ENCODE data around the gene CACTIN.
"Not testable (repeated sequence)": the region's sequence is repeated elsewhere in the genome, so short reads cannot be mapped to it uniquely, and the experiment has no call there.

CACTIN gene

DNA sequence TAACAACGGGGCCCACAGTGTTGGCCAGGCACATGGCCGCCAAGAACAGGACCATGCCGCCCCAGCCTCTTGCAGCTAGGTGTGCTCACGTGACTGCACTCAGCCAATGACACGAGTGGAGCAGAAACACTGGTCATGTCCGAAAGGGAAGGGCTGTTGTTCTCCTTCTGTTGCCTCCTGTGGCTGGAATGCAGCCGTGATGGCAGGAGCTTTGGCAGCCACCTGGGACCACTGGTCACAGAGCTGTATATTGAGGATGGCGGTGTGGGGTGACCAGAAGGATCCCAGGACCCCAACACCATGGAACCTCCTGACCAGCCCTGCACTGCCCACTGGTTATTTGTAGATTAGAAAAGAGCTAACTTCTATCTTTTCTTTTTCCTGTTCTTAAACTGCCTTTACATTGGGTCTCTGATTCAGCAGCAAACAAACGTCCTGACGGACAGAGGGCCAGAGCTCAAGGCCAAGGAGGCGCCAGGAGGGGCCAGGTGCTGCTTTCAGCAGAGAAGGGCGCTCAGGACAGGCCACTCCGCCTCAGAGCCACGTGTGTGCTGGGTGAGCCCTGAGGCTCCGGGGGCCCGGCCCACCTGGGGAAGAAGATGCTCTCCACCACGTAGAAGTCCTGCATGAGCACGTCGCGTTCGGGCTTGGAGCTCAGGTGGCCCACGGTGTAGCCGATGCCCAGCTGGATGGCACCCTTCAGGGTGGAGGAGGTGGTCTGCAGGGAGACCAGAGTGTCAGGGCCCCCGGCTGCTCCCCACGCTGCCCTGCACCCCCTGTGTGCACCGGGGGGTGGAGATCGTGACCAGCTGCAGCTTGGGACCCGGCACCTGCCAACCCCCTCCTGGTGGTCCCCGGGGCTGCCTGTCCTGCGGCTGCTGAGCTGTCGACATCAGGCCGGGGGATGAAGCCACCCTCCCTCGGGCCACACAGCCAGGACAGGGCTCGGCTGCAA, 35.0 kb upstream of the CACTIN start:
- no peak for DNase-seq

GRCh38 chr19:3660493-3661219, 34.1 kb upstream of the CACTIN start:
- DNase-seq, result no peak

DNA sequence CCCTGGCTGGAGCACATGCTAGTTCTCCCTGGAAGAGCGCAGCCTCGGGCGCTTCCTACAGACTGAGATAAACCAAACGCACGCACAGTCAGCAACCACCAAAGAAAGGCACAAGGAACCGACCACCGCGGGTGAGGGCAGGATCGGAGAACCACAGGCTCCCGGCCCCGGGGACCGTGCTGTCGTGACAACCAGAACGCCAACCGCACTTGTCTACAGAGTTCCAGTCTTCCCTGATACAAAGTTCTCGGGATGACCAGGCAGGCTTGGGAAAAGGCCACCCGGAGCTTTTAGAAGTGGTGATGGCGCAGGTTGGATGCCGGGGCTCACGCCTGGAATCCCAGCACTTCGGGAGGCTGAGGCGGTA, 33.1 kb upstream of the CACTIN start:
- DNase-seq, result no peak

DNA sequence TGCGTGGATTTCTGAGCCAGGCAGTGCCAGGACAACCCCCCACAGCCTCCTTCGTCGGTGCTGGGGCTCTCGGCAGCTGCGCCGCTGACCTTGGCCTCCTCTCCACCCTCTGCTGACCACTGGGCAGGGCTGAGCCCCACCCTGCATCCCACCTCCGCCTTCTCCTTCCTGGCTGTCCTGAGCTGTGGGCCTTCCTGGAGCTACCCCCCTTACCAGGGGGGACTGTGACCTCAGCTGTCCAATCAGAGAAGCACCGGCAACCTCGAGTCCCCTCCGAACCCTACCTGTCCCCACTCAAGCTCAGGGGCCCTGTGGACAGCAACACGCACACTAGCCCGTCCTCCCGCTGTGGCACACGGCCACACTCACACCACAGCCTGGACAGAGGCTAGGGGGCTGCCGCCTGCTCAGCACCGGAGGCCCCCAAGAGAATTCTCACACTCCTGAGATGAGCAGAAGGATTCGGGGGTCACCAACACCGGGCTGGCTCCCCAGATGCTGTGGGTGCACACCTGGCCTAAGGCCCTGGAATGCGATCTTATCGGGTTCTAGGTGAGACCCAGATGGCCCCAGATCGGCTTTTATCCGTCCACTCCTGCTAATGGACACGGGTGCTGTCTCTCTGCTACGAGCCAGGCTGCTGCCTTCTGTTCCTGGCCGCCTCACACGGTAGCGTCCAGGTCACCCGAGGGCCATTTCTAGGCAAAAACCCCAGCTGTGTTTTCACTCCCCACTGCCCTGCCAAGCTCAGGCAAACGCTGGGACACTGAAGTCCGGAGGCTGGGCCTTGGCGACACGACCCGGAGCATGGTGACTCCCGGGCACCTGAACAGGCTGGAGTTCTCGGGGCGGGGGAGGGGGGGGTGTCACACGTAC, 32.5 kb upstream of the CACTIN start:
- DNase-seq, result no peak

DNA sequence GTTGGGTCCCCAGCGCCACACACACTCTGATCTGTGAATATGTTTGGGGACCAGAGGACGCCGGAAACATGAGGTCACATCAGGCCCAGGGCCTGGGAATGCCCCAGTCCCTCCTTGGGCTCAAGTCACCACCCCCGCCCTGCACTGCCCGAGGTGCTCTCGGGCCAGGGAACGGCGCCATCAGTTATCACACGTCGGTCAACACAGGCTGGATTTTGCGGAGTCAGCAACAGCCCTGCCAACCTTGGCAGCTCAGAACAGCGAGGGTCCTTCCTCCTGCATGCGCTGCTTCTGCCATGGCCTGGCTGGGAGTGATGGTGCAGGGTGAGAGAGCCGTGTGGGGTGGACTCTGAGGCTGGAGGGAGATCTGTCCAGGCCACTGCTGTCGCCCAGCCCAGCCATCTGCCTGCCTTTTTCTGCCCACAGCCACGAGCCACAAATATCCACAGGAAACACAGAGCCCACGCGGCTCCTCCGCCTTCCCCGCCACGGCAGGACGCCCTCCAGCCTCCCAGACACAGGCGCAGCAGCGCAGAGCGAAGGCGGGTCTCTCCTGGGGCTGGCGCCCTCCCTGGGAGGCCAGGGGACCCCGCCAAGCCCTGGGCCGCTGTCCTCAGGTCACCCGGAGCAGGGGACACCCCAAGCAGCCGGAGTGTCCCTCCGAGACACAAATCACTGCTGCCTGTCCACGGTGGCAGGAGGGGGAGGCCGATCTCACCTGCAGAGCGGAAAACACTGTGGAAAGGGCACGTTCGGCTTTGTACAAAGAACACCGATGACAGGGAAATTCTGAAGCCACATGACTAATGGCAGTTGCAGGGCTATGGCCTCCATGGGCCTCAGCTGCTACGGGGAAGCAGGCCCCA, 31.6 kb upstream of the CACTIN start:
- DNase-seq, result no peak

GRCh38 chr19:3657395-3657769, 30.8 kb upstream of the CACTIN start:
- no peak for DNase-seq

GRCh38 chr19:3656747-3657394, 30.3 kb upstream of the CACTIN start:
- no peak for DNase-seq

DNA sequence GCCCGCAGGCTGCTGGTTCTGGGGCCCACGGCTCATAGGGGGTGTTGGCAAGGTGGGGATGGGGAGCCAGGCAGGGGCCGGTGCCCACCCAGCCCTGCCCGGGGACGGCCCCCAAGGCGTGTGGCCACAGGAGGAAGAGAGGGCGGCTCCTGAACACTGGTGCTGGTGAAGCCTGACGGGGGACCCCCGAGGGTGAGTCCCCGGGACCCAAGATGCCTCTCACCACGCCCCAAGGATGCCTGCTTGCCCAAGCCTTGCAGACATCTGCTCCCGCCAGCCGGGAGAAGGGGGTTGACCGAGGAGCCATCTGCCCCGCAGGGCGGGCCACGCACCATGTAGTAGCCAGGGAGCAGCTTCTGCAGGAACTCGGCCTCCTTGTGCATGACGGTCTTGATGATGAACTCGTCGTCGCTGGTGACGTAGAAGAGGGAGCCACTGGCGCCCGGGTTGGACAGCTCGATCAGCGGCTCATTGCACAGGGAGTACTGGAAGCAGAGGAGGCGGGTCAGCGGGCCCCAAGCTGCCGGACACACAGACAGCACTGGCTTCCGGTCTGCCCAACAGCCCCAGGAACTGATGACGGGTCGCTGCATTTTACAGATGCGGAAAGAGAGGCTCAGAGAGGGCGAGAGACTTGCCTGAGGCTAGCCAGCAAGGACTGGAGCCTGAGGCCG, 29.6 kb upstream of the CACTIN start:
- no peak for DNase-seq

DNA sequence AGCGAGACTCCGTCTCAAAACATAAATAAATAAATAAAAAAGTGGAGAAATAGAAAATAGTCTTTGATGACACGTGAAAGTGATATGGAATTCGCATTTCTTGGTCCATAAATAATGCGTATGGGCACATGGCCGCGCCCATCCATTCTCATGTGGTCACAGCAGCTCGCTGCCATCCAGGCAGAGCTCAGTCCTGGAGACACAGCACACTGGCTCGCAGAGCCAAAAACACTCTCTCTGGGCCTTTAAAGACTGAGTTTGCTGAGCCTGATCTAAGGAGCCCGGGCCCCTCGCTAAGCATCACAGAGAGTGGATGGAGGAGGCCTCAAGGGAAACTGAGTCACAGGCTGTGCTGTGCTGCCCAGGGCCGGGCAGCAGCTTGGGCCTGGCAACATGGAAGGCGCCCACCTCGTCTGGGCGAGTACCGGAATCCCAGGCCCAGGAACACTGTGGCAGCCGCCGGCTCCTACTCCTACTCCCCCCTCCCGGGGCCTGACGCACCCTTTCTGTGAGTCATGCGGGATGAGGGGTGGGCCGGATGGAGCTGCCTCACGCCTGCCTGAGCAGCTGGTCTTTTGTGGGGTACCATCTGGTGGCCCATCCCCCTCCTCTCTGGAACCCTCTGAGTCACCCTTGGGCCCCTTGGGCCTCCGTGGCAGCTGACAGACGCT, 28.9 kb upstream of the CACTIN start:
- DNase-seq, result peak; percentile 26

- peak; percentile 42 for DNase-seq
These were observed 27.4 kb upstream of the CACTIN start for GRCh38 chr19:3653865-3654513.

- no peak for DNase-seq
These were observed 26.6 kb upstream of the CACTIN start for GRCh38 chr19:3653081-3653795.

DNA sequence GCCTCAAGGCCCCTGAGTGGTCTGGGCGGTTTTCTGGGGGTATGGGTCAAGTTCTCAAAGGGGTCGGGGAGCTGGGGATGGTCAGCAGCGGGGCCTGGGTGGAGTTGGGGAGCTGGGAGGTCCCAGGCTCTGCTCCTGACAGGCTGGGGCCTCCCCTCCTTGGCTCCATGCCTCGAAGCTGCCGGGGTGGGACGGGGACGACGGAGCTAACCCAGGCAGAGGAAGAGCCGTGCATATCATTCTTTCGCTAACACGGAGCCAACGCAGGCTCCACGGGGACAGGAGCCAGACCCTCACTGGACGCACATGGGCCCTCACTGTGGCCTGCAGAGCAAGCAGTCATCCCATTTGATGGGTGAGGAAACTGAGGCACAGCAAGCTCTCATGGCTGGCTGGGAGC, 25.8 kb upstream of the CACTIN start:
- no peak for DNase-seq

- DNase-seq, result no peak
These were observed 25.1 kb upstream of the CACTIN start for GRCh38 chr19:3651684-3652083.

DNA sequence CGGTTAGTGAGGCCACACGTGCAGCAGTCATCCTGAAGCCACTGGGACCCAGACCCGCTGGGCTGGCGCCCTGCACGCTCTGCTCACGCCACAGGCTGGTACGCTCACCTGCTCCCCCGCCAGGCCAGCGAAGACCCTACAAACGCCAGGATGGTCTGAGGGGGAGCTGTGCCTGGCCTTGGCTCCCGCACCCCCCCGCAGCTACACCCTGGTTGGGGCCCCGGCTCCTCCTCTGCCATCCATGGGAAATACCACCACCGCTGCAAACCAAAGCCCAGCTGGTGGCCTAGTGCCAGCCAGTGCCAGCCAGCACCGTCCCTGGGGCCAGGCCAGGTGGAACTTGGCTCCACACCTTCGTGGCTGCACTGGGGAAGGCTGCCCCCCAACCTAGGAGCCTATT, 23.3 kb upstream of the CACTIN start:
- no peak for DNase-seq

GRCh38 chr19:3648037-3648905, 21.7 kb upstream of the CACTIN start:
- no peak for DNase-seq

GRCh38 chr19:3647102-3647501, 20.5 kb upstream of the CACTIN start:
- not testable (repeated sequence) for DNase-seq

DNA sequence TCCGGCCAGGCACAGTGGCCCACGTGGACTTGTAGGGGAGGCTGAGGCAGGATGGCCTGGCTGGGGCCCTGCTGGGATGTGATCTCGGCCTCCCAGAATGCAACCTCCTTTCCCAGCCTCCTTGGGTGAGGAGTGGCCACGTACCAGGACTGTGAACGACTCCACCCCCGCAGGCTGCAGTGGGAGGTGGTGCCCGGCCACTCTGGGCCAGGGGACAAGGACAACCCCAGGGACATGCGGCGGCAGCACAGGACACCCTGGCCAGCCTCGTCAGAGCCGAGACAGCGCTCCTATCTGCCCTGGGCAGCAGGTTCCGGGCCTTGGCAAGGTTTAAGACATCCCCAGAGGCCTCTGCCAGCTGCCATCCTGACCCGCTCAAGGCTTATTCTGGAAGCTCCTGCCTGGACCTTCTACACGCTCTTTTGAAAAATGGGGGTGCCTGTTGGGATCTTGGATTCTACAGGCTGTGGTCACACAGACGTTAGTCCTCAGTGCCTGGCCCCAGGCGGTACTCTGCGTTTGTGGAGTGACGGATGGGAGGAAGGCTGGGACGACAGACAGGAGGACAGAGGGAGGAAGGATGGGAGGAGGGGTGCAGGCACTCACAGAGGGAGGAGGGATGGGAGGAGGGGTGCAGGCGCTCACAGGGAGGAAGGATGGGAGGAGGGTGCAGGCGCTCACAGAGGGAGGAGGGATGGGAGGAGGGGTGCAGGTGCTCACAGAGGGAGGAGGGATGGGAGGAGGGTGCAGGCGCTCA, 19.9 kb upstream of the CACTIN start:
- no peak for DNase-seq

Data from hematopoietic multipotent progenitor cell treated with erythropoietin and hydrocortisone succinate and interleukin-3 and kit ligand, for 4 days (in vitro differentiated cells).